GM12878 (cell line): ENCODE results near the gene ABCG1.

Experiments
- CTCF ChIP-seq, 3 experiments: IDR thresholded peaks in 2 of 3; conservative IDR thresholded peaks in 1 of 3; 2 replicates each; pipeline ENCODE4 v1.5.1; 2011; ENCODE audit warnings: low read depth in 3 of 3, low read length in 3 of 3, mild to moderate bottlenecking in 3 of 3, control low read depth in 2 of 3, moderate library complexity in 2 of 3, inconsistent platforms in 1 of 3, mixed read lengths in 1 of 3; ENCODE audit not compliant: control insufficient read depth in 2 of 3, insufficient read depth in 1 of 3; ENCODE audit errors: extremely low read depth in 1 of 3
- FOS ChIP-seq: IDR thresholded peaks from 3 replicates; pipeline ENCODE4 v1.6.1; 2011; ENCODE audit warnings: borderline replicate concordance; ENCODE audit not compliant: insufficient read length; ENCODE audit errors: extremely low read depth
- HCFC1 ChIP-seq: fragments of 150-350 bp; IDR thresholded peaks from 2 replicates; pipeline ENCODE4 v1.6.1; 2014; ENCODE audit warnings: low read length
- MAX ChIP-seq: IDR thresholded peaks from 2 replicates; pipeline ENCODE4 v1.6.1; 2012; ENCODE audit warnings: low read depth, low read length, improper control_type of control experiment
- NFXL1 ChIP-seq: fragments of 450-650 bp; IDR thresholded peaks from 2 replicates; pipeline ENCODE4 v1.6.1; 2017; ENCODE audit warnings: antibody characterized with exemption, mild to moderate bottlenecking, borderline replicate concordance
- POLR2AphosphoS5 ChIP-seq: IDR thresholded peaks from 2 replicates; pipeline ENCODE4 v1.6.1; 2011; ENCODE audit warnings: mild to moderate bottlenecking, low read length, inconsistent platforms
- SIN3A ChIP-seq: IDR thresholded peaks from 2 replicates; pipeline ENCODE4 v1.6.1; 2012; ENCODE audit warnings: low read depth, low read length, improper control_type of control experiment
- TARDBP ChIP-seq: IDR thresholded peaks from 2 replicates; pipeline ENCODE4 v1.6.1; 2016; ENCODE audit warnings: borderline replicate concordance

- no peak for TF ChIP-seq CTCF (IDR thresholded peaks at IDR 0.05 in 2 of 3, conservative IDR thresholded peaks at IDR 0.05 in 1 of 3; ENCODE audit: control insufficient read depth in 2 of 3, extremely low read depth in 1 of 3, insufficient read depth in 1 of 3, low read depth in 3 of 3, low read length in 3 of 3)
- TF ChIP-seq SIN3A = no peak
- no peak for TF ChIP-seq NFXL1
- no peak for TF ChIP-seq FOS
- no peak for TF ChIP-seq TARDBP
- TF ChIP-seq POLR2AphosphoS5 = no peak
- TF ChIP-seq HCFC1 = no peak
- no peak for TF ChIP-seq MAX
These were observed 74.8 kb downstream of the ABCG1 start for GRCh38 chr21:42293649-42294272.
